Heart left ventricle (tissue), 13 donors: ENCODE results near the gene SP3.

Source experiments
- CTCF ChIP-seq, 12 donors: fragments of 200-600 bp; sonication (generic) in 4 of 12; IDR thresholded peaks; one replicate each; pipeline versions ENCODE4 v1.5.0 to v1.8.0; 2018 to 2022; ENCODE audit warnings: antibody characterized with exemption in 12 of 12, mild to moderate bottlenecking in 5 of 12
- POLR2A ChIP-seq, 2 donors: fragments of 450-650 bp; IDR thresholded peaks; one replicate each; pipeline ENCODE4 v1.6.1; 2017; ENCODE audit warnings: antibody characterized with exemption in 2 of 2, mild to moderate bottlenecking in 2 of 2, moderate library complexity in 2 of 2
- donor health status: ischemic (EF 13 %, LVEDD 7.1; RV severe dilation, severe dysfunction).
- donor health status: DM: no; HTN: yes; CAD: no.
- donor health status: DM: no; HTN: no; CAD: no.
- donor health status: ischemic (EF 25% LVEDD 6.9; RV normal size, moderate dysfunction).
- donor health status: ischemic (EF 25% LVEDD 5.7; RV mildly dilated, moderate dysfunction).
- donor health status: ischemic (EF 35%, LVEDD 5.7; RV mildly dilated, moderate dysfunction).
- donor health status: nonischemic (EF 11% LVEDD 7.7; RV severe dilation, severe dysfunction).
- donor health status: DM: yes; HTN: yes; CAD: no.
- donor health status: PGD.
- donor health status: ischemic (EF 29% LVEDD 5.4; RV normal size, mild dysfunction).
- donor health status: nonischemic (EF 23%, LVEDD 6.1; RV moderate dilation, normal function).

GRCh38 chr2:174011796-174012195, 46.6 kb upstream of the SP3 start:
- TF ChIP-seq POLR2A (IDR thresholded peaks at IDR 0.05), result no peak
- TF ChIP-seq CTCF (IDR thresholded peaks at IDR 0.05), result no peak
